WTC11 (cell line): Measurements from ENCODE around the gene ZNF488.

ENCODE experiments used
- CTCF ChIP-seq: fragments of 200-600 bp; IDR thresholded peaks from 2 replicates; pipeline ENCODE4 v1.8.0; 2022; ENCODE audit warnings: antibody characterized with exemption
- IRF1 ChIP-seq: sonication (generic); formaldehyde crosslinking; IDR thresholded peaks from 2 replicates; pipeline ENCODE4 v1.8.0; 2023; ENCODE audit warnings: missing genetic modification reagents
- NFYB ChIP-seq: sonication (generic); formaldehyde crosslinking; conservative IDR thresholded peaks from 2 replicates; pipeline ENCODE4 v1.8.0; 2022; ENCODE audit warnings: low read depth, missing genetic modification reagents
- SMAD4 ChIP-seq: sonication (generic); formaldehyde crosslinking; IDR thresholded peaks from 2 replicates; pipeline ENCODE4 v1.8.0; 2022; ENCODE audit warnings: mild to moderate bottlenecking, missing genetic modification reagents
- ZNF317 ChIP-seq: sonication (generic); formaldehyde crosslinking; IDR thresholded peaks from 2 replicates; pipeline ENCODE4 v1.8.1; 2023; ENCODE audit warnings: low read depth, mild to moderate bottlenecking, moderate library complexity, missing genetic modification reagents, borderline replicate concordance

GRCh38 chr10:47381427-47382379 is 2.4 kb downstream of the ZNF488 start:
- TF ChIP-seq CTCF (no peak), ZNF317 (CRISPR knock-in tag) (no peak), IRF1 (CRISPR knock-in tag) (no peak), SMAD4 (CRISPR knock-in tag) (no peak), NFYB (CRISPR knock-in tag) (no peak)
